Activated CD8-positive, alpha-beta memory T cell treated with anti-CD3 and anti-CD28 coated beads, Interleukin-2, amount 10 ng/mL, durations not matched to agents 7 days and 5 days (primary cell): ENCODE data around the gene WRAP53. TPM values are rescaled to one million over a fixed set of nuclear protein-coding genes. Genes with fewer than 3 reads are reported as not detected.
"Not testable (repeated sequence)": the region's sequence is repeated elsewhere in the genome, so short reads cannot be mapped to it uniquely, and the experiment has no call there.

ENCODE experiments used
- ATAC-seq: fragments of 150-1000 bp; cut with Tn5 transposase; one replicate; pipeline ENCODE4 v1.10.0; 2021; ENCODE audit warnings: moderate library complexity
- CTCF ChIA-PET: fragments of 350-600 bp; sonication (Branson Sonifier 250); formaldehyde crosslinking; loops from one replicate; lab custom pipeline; 2021; ENCODE audit warnings: antibody characterized with exemption; lab: Charles Lee
- DNase-seq: peaks from one replicate; pipeline ENCODE4 v3.0.0-alpha.2; 2020
- H3K27ac Mint-ChIP-seq: one replicate; pipeline ENCODE4 v1.8.0; 2021; ENCODE audit warnings: mild to moderate bottlenecking, mixed read lengths
- H3K27me3 Mint-ChIP-seq: one replicate; pipeline ENCODE4 v1.8.0; 2021; ENCODE audit warnings: mixed read lengths
- H3K36me3 Mint-ChIP-seq: one replicate; pipeline ENCODE4 v1.8.0; 2021; ENCODE audit warnings: mild to moderate bottlenecking, mixed read lengths
- H3K4me1 Mint-ChIP-seq: one replicate; pipeline ENCODE4 v1.8.0; 2021; ENCODE audit warnings: mixed read lengths
- H3K4me3 Mint-ChIP-seq: one replicate; pipeline ENCODE4 v1.8.0; 2021; ENCODE audit warnings: mild to moderate bottlenecking, moderate library complexity, mixed read lengths
- H3K9me3 Mint-ChIP-seq: one replicate; pipeline ENCODE4 v1.8.0; 2022; ENCODE audit warnings: low read depth, mixed read lengths
- total RNA-seq, 2 experiments: library from RNA; stranded (reverse); gene quantifications; one replicate each; pipeline ENCODE4 v1.2.3, GENCODE V29; 2021

Gene WRAP53
- 10 to 100 TPM; 28.0 to 29.0 TPM for total RNA-seq

GRCh38 chr17:7687908-7688807, at the start of gene WRAP53:
WRAP53 (plus strand) TSS chr17:7688477; CDS start chr17:7688649, 172 bp downstream.
- Mint-ChIP-seq H3K4me3 (peak within 1 kb of the TSS; percentile 96), H3K27ac (peak within 1 kb of the TSS; percentile 97), H3K27me3 (no peaks in the 10 kb centered on the region), H3K36me3 (peaks cover 30% of the 10 kb centered on the region), H3K9me3 (no peaks in the 10 kb centered on the region), H3K4me1 (peaks cover 33% of the 10 kb centered on the region)
- peak; percentile 98 for DNase-seq
- peak; percentile 82 for ATAC-seq
- CTCF ChIA-PET = interaction anchor here (0.6 to 6.3 kb wide), 59 partner anchors 9 to 696 kb away, joined by 3 to 81 read pairs (median 4); partner anchors contain the start of genes ACAP1, ATP1B2, CNTROB and DNAH2

GRCh38 chr17:7640783-7641182, 47.5 kb upstream of the WRAP53 start:
- no peak overlapping the region for H3K27ac Mint-ChIP-seq

GRCh38 chr17:7641635-7642034, 46.6 kb upstream of the WRAP53 start:
- H3K4me3 Mint-ChIP-seq, H3K27ac Mint-ChIP-seq, H3K9me3 Mint-ChIP-seq, ATAC-seq, DNase-seq, H3K36me3 Mint-ChIP-seq, H3K4me1 Mint-ChIP-seq: not testable (repeated sequence)
- H3K27me3 Mint-ChIP-seq = peaks cover 10% of the 10 kb centered on the region
- CTCF ChIA-PET = interaction anchor here (1.1 to 2.2 kb wide), 3 partner anchors 10 to 46 kb away, joined by 3 to 10 read pairs (median 4); partner anchors contain the start of gene WRAP53

More at GRCh38 chr17:7640783-7641182, 47.5 kb upstream of the WRAP53 start:
- Mint-ChIP-seq H3K4me1 (peaks cover 8% of the 10 kb centered on the region), H3K27me3 (peaks cover 5% of the 10 kb centered on the region), H3K36me3 (no peaks in the 10 kb centered on the region), H3K4me3 (no peak overlapping the region), H3K9me3 (no peaks in the 10 kb centered on the region)
- CTCF ChIA-PET = interaction anchor here (1.1 to 2.2 kb wide), 3 partner anchors 9 to 47 kb away, joined by 3 to 10 read pairs (median 4); partner anchors contain the start of gene WRAP53
- ATAC-seq (no peak), DNase-seq (no peak)

- DNase-seq (no peak), ATAC-seq (peak; percentile 30)
- Mint-ChIP-seq H3K9me3 (no peaks in the 10 kb centered on the region), H3K27ac (no peak overlapping the region), H3K36me3 (no peaks in the 10 kb centered on the region), H3K4me3 (no peak overlapping the region), H3K4me1 (peaks cover 10% of the 10 kb centered on the region), H3K27me3 (peaks cover 21% of the 10 kb centered on the region)
- CTCF ChIA-PET = no interaction called here
These were observed 43.5 kb upstream of the WRAP53 start for GRCh38 chr17:7644775-7645174.

GRCh38 chr17:7646457-7646856, 41.8 kb upstream of the WRAP53 start:
- Mint-ChIP-seq H3K36me3 (no peaks in the 10 kb centered on the region), H3K9me3 (no peaks in the 10 kb centered on the region), H3K4me1 (peaks cover 24% of the 10 kb centered on the region), H3K27me3 (peaks cover 36% of the 10 kb centered on the region), H3K27ac (no peak overlapping the region), H3K4me3 (no peak overlapping the region)
- CTCF ChIA-PET = interaction anchor here (1.1 to 1.5 kb wide), 3 partner anchors 10 to 57 kb away, joined by 3 to 4 read pairs (median 3); partner anchors contain the start of gene WRAP53
- ATAC-seq (no peak), DNase-seq (no peak)

GRCh38 chr17:7647018-7647417, 41.3 kb upstream of the WRAP53 start:
- CTCF ChIA-PET = interaction anchor here (1.1 to 1.5 kb wide), 3 partner anchors 9 to 58 kb away, joined by 3 to 4 read pairs (median 3); partner anchors contain the start of gene WRAP53
- H3K4me1 Mint-ChIP-seq = peaks cover 25% of the 10 kb centered on the region
- H3K27me3 Mint-ChIP-seq = peaks cover 39% of the 10 kb centered on the region
- H3K4me3 Mint-ChIP-seq = no peak overlapping the region
- DNase-seq = no peak
- H3K27ac Mint-ChIP-seq = no peak overlapping the region
- no peaks in the 10 kb centered on the region for H3K36me3 Mint-ChIP-seq
- H3K9me3 Mint-ChIP-seq = no peaks in the 10 kb centered on the region
- no peak for ATAC-seq

- H3K27ac Mint-ChIP-seq = no peak within 1 kb of the TSS
- DNase-seq (peak; percentile 78), ATAC-seq (peak; percentile 89)
- H3K9me3 Mint-ChIP-seq = no peaks in the 10 kb centered on the region
- CTCF ChIA-PET = interaction anchor here (0.6 to 1.6 kb wide), 8 partner anchors 18 to 167 kb away, joined by 3 to 8 read pairs (median 3); partner anchors contain the start of genes MPDU1, SAT2 and TP53
- peaks cover 63% of the 10 kb centered on the region for H3K27me3 Mint-ChIP-seq
- H3K4me3 Mint-ChIP-seq = peak within 1 kb of the TSS; percentile 74
- peaks cover 17% of the 10 kb centered on the region for H3K4me1 Mint-ChIP-seq
- H3K36me3 Mint-ChIP-seq = no peaks in the 10 kb centered on the region
These were observed 37.7 kb upstream of the WRAP53 start, which contains the start of gene ATP1B2 for GRCh38 chr17:7650509-7651096. ATP1B2 (plus strand) TSS chr17:7650926; CDS start chr17:7651519, 593 bp downstream.

- Mint-ChIP-seq H3K27me3 (peaks cover 62% of the 10 kb centered on the region), H3K27ac (no peak overlapping the region), H3K36me3 (no peaks in the 10 kb centered on the region), H3K4me1 (peaks cover 17% of the 10 kb centered on the region), H3K4me3 (peak overlapping the region; percentile 54), H3K9me3 (no peaks in the 10 kb centered on the region)
- DNase-seq (no peak), ATAC-seq (no peak)
- CTCF ChIA-PET = interaction anchor here (0.6 to 1.6 kb wide), 8 partner anchors 19 to 166 kb away, joined by 3 to 8 read pairs (median 3); partner anchors contain the start of genes MPDU1, SAT2 and TP53
These were observed 37.1 kb upstream of the WRAP53 start for GRCh38 chr17:7651097-7651664.

GRCh38 chr17:7651665-7652387, 36.5 kb upstream of the WRAP53 start:
- H3K4me3 Mint-ChIP-seq = no peak overlapping the region
- no peaks in the 10 kb centered on the region for H3K9me3 Mint-ChIP-seq
- H3K27me3 Mint-ChIP-seq = peaks cover 55% of the 10 kb centered on the region
- H3K4me1 Mint-ChIP-seq = peaks cover 16% of the 10 kb centered on the region
- H3K36me3 Mint-ChIP-seq = no peaks in the 10 kb centered on the region
- ATAC-seq = no peak
- CTCF ChIA-PET = interaction anchor here (0.8 to 1.6 kb wide), 2 partner anchors 34 to 36 kb away, joined by 3 to 8 read pairs; partner anchors contain the start of gene TP53
- no peak overlapping the region for H3K27ac Mint-ChIP-seq
- DNase-seq = no peak

- ATAC-seq = no peak
- Mint-ChIP-seq H3K36me3 (no peaks in the 10 kb centered on the region), H3K27ac (no peak overlapping the region), H3K4me1 (peaks cover 16% of the 10 kb centered on the region), H3K27me3 (peaks cover 55% of the 10 kb centered on the region), H3K4me3 (no peak overlapping the region), H3K9me3 (no peaks in the 10 kb centered on the region)
- CTCF ChIA-PET = interaction anchor here (1.5 to 2.5 kb wide), 2 partner anchors 20 kb away, joined by 3 to 13 read pairs; no protein-coding TSS in a partner anchor
- DNase-seq = no peak
These were observed 35.6 kb upstream of the WRAP53 start for GRCh38 chr17:7652388-7653356.

GRCh38 chr17:7654832-7655540, 33.3 kb upstream of the WRAP53 start:
- H3K27ac Mint-ChIP-seq = no peak overlapping the region
- peaks cover 40% of the 10 kb centered on the region for H3K27me3 Mint-ChIP-seq
- no peaks in the 10 kb centered on the region for H3K36me3 Mint-ChIP-seq
- ATAC-seq = no peak
- CTCF ChIA-PET = interaction anchor here (1.2 to 2.5 kb wide), 2 partner anchors 18 to 30 kb away, joined by 6 to 13 read pairs; no protein-coding TSS in a partner anchor
- H3K9me3 Mint-ChIP-seq = no peaks in the 10 kb centered on the region
- peaks cover 13% of the 10 kb centered on the region for H3K4me1 Mint-ChIP-seq
- no peak for DNase-seq
- H3K4me3 Mint-ChIP-seq = no peak overlapping the region
